Measurements from ENCODE around the gene TENT4A. TPM values are rescaled to one million over a fixed set of nuclear protein-coding genes. Genes with fewer than 3 reads are reported as not detected.
A peak's percentile ranks its signal among the peaks of the same experiment; 100 is the strongest.

The TENT4A gene
- total and polyA plus RNA-seq, 10 of the 15 experiments (the other 5 are each of a cell fraction or from before 2014, with no cell fraction given), result 1.4 to 30.6 (median 12.5) TPM

DNA sequence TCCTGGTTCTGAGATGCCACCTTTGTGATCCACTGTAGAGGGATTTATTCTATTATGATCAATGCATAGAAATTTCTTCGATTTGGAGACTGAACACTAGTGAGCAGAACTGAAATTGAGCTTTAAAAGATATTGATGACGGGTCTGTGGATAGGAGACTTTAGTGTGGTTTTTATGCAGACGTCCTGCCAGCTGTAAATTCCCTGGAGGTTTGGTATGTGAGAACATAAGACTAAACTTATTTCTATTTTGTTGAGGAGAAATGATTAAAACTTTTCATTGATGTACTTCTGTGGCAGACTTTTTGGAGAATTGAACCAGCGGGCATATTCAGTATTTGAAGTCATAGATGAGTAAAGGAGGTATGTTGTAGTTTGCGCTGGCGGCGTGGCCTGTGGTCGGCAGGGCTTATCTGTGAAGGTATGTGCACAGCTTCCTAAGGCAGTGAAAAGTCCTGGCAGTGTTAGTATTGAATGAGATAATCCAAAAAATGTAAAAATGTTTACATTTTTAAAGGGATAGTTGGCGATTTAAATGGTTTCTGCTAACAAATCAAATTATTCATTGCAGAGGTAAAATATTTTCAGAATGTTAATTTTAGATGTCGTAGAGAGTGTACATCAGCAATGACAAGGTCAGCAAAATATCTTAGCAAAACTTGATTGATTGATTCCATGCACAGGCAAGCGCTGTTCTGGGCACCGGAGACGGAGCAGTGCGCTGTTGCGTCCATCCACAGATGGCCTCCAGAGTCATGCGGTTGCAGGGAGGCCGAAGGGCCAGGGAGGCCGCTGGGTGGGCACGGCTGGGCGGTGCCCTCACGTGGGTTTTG lies 20.4 kb downstream of the TENT4A start:
- Histone ChIP-seq H3K27me3 (replicated peaks in 1 of 2; ENCODE audit: control insufficient read depth in 2 of 2, insufficient read depth in 2 of 2, low read length in 1 of 2) (no peaks in the 10 kb centered on the region), H3K79me2 (ENCODE audit: control insufficient read depth, insufficient read depth, low read length) (peaks cover 88% of the 10 kb centered on the region), H3K4me3 (no peak overlapping the region), H3K4me2 (ENCODE audit: control insufficient read depth, insufficient read depth) (no peak overlapping the region), H3K4me1 (ENCODE audit: control insufficient read depth, insufficient read depth, low read length) (peaks cover 82% of the 10 kb centered on the region), H3K27ac (ENCODE audit: control insufficient read depth, insufficient read depth) (no peak overlapping the region; the same call in 1 of the 2 replicates), H2AFZ (ENCODE audit: control insufficient read depth, low read depth, low read length) (no peak overlapping the region), H4K20me1 (ENCODE audit: control insufficient read depth, insufficient read depth) (no peaks in the 10 kb centered on the region), H3K9ac (ENCODE audit: control insufficient read depth, insufficient read depth, low read length) (no peak overlapping the region), H3K9me3 (replicated peaks; ENCODE audit: control insufficient read depth, insufficient read depth, low read length) (no peaks in the 10 kb centered on the region), H3K36me3 (ENCODE audit: control insufficient read depth in 2 of 2, insufficient read depth in 2 of 2, low read length in 1 of 2) (peaks cover 5 to 9% of the 10 kb centered on the region in 2 experiments; a peak in 3 of 4 replicates)
- no peak for DNase-seq (ENCODE audit: low read depth, low spot score)
- TF ChIP-seq, protein P1, sequence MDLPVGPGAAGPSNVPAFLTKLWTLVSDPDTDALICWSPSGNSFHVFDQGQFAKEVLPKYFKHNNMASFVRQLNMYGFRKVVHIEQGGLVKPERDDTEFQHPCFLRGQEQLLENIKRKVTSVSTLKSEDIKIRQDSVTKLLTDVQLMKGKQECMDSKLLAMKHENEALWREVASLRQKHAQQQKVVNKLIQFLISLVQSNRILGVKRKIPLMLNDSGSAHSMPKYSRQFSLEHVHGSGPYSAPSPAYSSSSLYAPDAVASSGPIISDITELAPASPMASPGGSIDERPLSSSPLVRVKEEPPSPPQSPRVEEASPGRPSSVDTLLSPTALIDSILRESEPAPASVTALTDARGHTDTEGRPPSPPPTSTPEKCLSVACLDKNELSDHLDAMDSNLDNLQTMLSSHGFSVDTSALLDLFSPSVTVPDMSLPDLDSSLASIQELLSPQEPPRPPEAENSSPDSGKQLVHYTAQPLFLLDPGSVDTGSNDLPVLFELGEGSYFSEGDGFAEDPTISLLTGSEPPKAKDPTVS (IDR thresholded peaks at IDR 0.05; ENCODE audit: low read depth, low read length), result no peak
- TF ChIP-seq RUNX3 (IDR thresholded peaks at IDR 0.05; ENCODE audit: low read length) (0 out of 2 replicates have a peak, but pooled peaks have one; percentile 23), MEF2B (IDR thresholded peaks at IDR 0.05; ENCODE audit: partially characterized antibody, poor library complexity, severe bottlenecking) (peak; percentile 40), MTA3 (IDR thresholded peaks at IDR 0.05; ENCODE audit: borderline replicate concordance, low read length) (no peak)
- ChIA-PET RAD21 (ENCODE audit: unreplicated experiment) (interaction anchor here (1.3 kb wide), 1 partner anchor 16 kb away, joined by 3 read pairs; no protein-coding TSS in a partner anchor), CTCF (interaction anchor here (0.8 to 2.1 kb wide), 5 partner anchors 10 to 106 kb away, joined by 3 to 12 read pairs (median 5); no protein-coding TSS in a partner anchor), SMC1A (ENCODE audit: uncharacterized antibody, unreplicated experiment) (interaction anchor here (4.0 to 5.5 kb wide), 2 partner anchors 10 to 11 kb away, joined by 26 to 35 read pairs; no protein-coding TSS in a partner anchor), POLR2A (interaction anchor here (2.4 kb wide), 1 partner anchor 17 kb away, joined by 12 read pairs; no protein-coding TSS in a partner anchor)
- intact Hi-C loops (cut with micrococcal nuclease; ENCODE audit: unreplicated experiment) (no loop called here), in situ Hi-C loops (cut with MboI) (loop anchor here (10.0 kb wide), 3 partner anchors 359 to 979 kb away; partner anchors contain the start of gene MED10)
- no TSS peak for BruUV-seq (replicated peaks)
- WGBS (ENCODE audit: insufficient coverage, insufficient replicate concordance, low lambda C conversion rate, missing lambda C conversion rate), result 79% methylated on average over 21 of the region's 21 CpGs
- no peak for ATAC-seq
- FAIRE-seq, result no peak
